ENCODE results near the gene ZNF688.
"Not testable (repeated sequence)": the region's sequence is repeated elsewhere in the genome, so short reads cannot be mapped to it uniquely, and the experiment has no call there.

Gene ZNF688

DNA sequence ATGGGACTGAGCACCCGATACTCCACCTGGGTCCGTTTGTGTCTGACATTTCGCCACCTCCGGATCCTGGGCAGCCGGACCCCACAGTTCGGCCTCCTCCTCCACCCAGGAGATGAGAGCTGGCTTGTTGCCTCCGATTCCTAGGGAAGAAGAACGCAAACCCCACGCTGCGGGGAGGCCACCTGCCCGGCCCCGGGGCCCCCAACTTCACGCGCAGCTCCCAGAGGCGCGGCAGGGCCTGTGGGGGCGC is 13.9 kb downstream of the ZNF688 start:
- no peak for DNase-seq (ENCODE audit: low read depth in 2 of 2)

DNA sequence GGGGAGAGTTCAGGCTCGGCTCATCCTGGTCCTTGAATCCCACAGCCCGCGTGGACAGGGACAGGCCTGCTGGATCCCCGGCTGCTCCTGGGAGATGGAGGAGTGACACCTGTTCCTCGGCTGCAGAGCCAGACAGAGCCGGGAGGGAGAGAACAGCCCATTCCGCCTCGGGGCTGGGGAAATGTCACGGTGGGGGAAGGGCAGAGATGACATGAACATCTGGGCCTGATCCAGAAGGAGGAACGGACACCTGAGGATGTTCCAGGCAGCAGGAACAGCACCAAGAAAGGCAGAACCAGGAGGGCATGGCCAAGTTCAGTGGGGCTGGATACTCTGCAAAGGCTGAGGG is 15.4 kb downstream of the ZNF688 start:
- no peak for DNase-seq (ENCODE audit: low read depth in 2 of 2)

DNA sequence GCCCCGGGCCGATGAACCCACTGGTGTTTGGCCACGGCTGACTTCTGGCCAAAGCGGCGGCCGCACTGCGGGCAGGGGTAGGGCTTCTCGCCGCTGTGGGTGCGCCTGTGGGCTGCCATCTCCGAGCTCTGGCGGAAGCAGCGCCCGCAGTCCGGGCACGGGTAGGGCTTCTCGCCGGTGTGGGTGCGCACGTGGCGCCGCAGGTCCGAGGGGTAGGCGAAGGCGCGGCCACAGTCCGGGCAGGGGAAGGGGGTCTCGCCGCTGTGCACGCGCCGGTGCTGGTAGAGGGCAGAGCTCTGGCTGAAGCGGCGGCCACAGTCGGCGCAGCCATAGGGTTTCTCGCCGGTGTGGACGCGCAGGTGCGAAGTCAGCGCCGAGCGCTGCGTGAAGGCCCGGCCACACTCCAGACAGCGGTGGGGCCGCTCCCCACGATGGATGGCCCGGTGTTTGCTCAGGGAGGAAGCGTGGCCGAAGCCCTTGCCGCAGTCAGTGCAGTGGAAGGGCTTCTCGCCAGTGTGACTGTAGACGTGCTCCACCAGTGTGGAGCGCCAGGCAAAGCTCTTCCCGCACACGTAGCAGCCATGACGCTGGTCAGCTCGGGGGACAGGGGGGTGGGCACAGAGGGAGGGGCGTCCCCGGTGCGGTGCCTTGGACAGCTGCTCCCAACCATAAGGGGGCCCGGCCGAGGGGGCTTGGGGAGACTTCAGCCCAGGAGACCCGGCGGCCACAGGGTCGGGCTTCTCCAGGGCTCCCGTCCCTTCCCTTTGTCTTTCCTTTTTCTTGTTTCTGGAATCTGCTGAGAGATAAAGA is 16.0 kb downstream of the ZNF688 start:
- DNase-seq (ENCODE audit: low read depth in 2 of 2): no peak

DNA sequence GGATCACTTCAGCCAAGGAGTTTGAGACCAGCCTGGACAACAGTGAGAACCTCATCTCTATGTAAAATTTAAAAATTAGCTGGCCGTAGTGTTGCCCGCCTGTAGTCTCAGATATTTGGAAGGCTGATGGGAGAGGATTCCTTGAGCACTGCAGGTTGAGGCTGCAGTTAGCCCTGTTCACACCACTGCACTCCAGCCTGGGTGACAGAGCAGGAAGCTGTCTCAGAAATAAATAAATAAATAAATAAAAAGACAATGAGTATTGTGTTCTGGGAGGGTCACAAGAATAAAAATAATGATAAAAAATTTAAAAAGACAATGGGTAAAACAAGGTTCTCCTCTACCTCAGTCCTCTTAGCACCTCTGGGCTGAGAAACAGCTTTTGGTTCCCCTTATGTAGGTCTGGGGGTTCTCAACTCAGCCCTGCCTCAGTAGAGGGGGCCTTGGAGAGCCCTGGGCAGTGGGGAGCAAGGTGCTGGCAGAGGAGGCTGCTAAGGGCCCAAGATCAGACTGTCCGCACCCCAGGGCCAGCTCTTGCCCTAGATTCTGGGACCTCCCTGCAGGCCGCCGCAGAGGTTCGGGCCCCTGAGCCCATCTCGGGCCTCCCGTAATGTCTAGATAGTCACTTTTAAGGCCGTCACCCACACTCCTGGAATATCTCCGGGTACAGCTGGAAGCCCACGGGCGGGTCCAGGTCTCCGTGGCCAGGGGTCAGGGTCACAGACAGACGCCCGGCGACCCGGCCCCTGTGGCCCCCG is 16.8 kb downstream of the ZNF688 start:
- DNase-seq (ENCODE audit: low read depth in 2 of 2): no peak

DNA sequence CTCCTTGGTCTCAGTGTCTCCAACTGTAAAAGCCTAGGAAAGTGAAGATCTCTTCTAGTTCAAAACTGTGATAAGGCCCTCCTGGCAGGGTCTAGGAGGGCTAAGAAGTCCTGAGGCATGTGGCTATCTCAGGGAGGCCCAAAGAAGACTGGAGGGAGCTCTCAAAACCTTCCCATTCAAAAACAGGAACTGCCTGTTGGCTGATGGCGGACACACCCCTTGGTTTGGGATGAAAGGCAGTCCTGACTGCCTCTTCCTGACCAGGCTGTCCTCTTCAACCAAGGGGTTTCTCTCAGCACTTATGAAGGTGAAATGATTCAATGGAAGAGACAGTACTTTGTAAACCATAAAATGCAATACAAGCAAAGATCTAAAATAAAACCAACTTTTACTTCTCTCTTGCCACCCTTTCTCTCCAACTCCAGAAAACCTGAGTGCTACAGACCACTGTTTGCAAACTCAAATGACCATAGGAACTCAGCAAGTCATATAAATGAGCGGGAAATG is 18.1 kb downstream of the ZNF688 start:
- DNase-seq (ENCODE audit: low read depth in 2 of 2): no peak

DNA sequence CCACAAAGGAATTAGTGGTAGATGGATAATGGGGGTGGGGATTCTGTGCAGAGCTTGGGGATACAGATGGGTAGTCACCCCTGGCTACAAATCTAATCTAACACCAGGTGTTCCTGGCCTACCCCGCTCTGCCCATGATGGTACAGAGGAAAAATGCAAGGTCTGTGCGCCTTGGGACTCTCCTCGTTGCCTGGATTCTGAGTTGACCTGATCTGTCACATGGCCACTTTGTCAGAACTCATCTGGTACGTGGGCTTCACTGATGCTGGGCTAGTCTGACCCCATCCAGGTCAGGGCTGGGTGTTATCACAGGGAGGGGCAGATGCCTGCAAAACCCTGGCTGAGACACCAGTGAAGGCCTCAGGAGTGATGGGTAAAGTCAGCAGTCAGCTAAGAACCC is 18.6 kb downstream of the ZNF688 start:
- DNase-seq (ENCODE audit: low read depth in 2 of 2): no peak

DNA sequence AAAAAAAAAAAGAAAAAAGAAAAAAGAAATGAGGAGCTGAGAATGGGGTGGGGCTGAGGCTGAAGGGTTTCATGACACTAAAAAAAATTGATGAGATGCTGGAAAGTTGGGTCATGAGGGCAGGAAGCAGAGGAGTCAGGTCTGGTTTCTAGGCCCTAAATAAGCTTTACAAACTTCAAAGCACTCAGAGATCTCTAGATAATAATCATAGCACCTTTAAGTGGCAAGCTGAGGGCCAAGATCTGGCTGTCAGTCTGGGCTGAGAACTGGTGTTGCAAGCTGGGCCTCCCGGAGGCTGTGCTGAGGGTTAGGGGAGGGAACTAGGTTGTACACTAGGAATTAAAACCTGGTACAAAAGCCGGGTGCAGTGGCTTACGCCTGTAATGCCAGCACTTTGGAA is 19.7 kb downstream of the ZNF688 start:
- no peak for DNase-seq (ENCODE audit: low read depth in 2 of 2)

DNA sequence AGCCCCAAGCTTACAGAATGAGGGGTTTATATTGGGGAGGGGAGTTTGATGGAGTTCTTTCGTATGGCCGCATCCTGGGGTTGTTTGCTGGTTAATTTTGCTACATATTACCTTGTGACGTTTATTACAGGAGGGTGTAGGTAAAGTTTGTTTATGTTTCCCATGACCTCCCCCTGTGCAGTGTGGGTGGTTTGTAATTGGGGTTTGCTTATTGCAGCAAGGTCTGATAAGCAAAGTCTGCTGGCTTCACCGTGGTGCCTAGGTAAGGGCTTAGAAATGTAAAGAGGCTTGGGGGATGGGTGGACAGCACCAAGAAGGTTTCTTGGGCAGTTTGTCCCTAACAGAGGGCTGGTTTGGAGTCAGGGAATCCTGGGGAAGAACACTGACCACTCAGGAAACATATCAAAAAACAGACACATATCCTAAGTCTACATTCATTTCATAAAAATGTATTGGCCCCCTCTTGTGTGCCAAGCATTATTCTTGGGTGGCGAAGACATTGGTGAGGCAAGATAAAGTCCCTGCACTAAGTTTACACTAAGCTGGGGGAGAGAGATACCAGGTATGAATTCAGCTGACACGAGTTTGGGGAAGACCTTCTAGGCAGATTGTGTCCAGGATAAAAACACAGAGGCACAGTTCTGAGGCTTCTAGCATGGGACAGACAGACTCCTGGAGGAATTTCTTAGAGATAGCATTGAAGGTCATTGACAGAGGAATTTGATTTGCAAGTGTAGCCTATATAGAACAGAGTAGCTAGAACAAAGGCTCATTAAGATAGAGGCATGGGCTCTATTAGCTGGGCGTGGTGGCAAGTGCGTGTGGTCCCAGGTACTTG is 22.9 kb downstream of the ZNF688 start:
- no peak for DNase-seq (ENCODE audit: low read depth in 2 of 2)

DNA sequence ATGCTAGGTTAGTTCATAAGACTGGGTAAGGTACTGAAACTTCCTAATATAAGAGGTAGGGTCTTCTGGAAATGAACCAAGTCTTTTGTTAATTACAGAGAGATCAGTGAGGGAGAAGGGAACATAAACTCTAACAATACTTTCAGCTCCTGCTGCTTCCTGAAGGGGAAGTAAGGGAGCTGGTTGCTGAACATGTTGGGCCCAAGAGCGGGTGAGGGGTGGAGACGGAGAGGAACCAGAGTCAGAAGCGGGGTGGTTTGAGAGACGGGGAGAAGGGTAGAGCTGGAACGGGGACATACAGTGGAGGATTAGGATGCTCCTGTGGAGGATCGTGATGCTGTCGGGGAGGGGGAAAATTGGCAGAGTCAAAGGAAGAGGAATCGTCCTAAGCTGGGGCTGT is 25.4 kb downstream of the ZNF688 start:
- no peak for DNase-seq (ENCODE audit: low read depth in 2 of 2)

DNA sequence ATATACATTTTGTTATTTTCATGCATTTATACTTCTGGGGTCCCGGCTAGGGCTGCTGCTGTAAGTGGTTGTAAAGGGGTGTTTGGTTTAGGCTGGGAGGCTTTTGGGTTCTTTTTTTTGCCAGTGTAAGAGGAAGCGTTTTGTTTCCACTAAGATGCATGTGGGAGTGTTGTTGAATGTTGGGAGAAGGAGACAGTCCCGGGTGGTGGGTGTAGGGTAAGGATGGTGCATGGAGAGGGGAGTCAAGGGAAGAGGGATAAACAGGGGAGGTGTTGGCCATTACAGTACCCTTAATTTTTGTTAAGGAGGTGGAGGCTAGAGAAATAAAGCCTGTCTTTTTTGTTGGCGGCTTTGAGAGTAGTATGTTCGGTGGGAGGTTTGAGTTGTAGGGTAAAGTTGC is 28.4 kb downstream of the ZNF688 start:
- DNase-seq (ENCODE audit: low read depth in 2 of 2): no peak

DNA sequence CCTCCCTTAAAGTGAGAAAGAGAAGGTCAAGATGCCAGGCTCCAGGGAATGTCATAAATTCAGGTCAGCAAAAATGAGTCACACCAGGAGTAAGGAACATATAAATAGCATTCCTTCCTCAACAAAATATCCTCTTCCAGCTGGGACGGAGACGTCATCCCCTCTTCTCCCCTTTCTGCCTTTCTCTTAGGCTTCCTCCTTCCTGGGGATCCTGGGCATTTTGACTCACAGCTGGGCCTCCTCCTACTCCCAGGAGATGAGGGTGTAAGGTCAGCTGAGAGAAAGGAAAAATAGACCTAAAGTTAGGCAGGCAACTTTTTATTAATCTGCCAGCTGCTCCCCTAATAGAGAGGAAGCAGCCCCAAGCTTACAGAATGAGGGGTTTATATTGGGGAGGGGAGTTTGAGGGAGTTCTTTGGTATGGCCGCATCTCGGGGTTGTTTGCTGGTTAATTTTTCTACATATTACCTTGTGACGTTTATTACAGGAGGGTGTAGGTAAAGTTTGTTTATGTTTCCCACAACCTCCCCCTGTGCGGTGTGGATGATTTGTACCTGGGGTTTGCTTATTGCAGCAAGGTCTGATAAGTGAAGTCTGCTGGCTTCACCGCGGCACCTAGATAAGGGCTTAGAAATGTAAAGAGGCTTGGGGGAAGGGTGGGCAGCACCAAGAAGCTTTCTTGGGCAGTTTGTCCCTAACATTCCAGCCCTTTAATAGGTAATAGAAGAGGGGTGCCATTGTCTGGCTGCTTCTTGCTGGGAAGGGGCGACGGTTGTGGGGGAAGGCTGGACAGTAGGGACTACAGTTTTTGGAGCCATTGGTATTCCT is 29.8 kb downstream of the ZNF688 start:
- no peak for DNase-seq (ENCODE audit: low read depth in 2 of 2)

DNA sequence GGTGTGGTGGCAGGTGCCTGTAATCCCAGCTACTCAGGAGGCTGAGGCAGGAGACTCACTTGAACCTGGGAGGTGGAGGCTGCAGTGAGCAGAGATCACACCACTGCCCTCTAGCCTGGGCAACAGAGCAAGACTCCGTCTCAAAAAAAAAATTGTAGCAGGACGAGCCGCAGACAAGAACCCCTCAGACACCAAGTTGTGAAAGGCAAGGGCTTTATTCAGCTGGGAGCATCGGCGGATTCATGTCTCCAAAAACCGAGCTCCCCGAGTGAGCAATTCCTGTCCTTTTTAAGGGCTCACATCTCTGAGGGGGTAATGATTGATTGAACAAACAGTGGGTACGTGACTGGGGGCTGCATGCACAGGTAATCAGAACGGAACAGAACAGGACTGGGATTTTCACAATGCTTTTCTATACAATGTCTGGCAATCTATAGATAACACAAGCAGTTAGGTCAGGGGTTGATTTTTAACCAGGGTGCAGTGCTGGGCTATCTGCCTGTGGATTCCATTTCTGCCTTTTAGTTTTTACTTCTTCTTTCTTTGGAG is 30.5 kb downstream of the ZNF688 start:
- DNase-seq (ENCODE audit: low read depth in 2 of 2): not testable (repeated sequence)

DNA sequence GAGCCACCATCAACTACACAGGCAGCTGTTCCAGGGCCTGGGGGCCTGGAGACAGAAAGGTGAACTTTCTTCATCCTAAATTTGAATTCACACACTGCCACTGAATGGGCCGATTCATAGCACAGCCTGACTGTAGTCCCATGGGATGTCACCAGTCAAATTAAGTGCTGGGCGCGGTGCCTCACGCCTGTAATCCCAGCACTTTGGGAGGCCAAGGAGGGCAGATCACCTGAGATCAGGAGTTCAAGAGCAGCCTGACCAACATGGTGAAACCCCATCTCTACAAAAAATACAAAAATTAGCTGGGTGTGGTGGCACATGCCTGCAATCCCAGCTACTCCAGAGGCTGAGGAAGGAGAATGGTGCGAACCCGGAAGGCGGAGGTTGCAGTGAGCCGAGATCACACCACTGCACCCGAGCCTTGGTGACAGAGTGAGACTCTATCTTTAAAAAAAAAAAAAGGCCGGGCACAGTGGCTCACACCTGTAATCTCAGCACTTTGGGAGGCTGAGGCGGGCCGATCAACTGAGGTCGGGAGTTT is 31.5 kb downstream of the ZNF688 start:
- DNase-seq (ENCODE audit: low read depth in 2 of 2): not testable (repeated sequence)

DNA sequence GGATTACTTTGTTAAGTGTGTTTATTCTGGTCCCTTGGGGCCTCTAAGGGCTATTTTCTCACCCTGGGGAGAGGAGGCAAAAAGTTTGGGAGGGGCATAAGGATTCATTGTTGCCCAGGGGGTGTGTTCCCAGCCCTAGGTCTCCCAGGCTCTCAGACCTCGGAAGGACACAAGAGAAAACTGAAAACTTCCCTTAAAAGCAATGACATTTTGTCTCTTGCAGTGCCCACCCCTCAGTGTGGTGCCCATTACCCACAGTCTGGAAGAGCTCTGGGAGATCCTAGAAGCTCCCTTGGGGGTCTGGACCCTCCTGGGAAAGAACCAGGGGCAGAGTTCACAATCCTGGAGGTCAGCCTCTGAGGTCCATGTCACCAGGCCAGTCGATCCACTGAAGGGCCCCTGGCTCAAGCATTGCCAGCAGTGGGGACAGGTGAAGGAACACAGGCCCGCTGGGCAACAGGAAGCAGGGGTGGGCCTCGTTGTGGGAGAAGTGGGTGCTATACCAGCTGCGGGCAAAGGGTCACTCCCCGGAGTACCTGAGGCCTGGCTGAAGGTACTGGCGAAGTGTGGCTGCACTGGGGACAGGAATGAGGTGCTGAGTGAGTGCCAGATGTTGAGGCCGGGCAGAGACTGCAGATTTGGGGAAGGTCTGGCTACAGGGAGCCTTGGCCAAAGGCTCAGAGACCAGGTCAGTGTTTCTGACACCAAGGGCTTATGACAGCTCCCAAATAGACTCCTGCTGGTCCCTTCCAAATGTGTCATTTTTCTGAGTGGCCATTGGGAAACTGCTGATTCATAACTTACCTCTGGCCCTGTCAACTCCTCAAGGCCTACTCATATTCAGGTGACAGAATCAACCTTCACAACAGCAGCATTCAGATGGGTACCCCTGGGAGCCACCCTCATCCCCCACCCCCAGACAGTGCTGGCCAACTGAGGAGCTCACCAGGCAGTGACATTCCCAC is 32.2 kb downstream of the ZNF688 start:
- no peak for DNase-seq (ENCODE audit: low read depth in 2 of 2)

DNA sequence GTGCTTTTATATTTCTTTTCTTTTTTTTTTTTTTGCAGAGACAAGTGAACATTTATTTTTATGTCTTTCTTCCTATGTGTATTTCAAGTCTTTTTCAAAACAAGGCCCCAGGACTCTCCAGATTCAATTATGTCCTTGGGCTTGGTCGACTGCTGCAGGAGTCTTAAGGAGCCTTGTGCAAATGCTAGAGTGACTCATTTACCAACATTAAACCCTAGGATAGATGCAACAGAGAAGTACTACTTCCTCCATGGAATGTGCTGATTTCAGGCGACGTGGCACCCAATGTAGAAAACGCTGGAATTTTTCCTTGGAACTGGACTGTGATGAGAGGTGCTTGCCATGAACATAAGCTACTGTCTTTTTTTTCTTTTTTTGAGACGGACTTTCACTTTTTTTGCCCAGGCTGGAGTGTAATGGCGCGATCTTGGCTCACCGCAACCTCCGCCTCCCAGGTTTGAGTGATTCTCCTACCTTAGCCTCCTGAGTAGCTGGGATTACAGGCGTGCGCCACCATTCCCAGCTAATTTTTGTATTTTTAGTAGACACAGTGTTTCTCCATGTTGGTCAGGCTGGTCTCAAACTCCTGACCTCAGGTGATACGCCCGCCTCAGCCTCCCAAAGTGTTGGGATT is 35.0 kb downstream of the ZNF688 start:
- not testable (repeated sequence) for DNase-seq (ENCODE audit: low read depth in 2 of 2)

DNA sequence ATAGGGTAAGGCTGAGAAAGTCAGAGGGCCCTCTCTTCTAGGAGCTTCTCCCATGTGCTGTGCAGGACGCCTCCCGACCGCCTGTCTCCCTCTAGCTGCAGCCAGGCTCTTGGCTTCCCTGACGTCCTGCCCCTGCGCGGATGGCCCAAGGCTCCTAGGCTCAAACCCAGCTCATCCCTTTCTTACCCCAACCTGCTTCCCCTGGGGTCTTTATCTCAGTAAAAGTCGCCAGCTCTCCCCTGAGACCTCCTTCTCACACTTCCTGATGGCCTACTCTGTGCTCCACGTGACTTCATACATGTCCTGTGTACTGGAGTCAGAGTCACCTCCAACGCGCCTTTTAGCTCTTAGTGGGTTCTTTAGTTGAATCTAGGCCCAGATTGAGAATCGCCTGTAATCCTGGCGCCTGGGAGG is 35.7 kb downstream of the ZNF688 start:
- peak in 1 of 2 experiments; percentile 31 for DNase-seq (ENCODE audit: low read depth in 2 of 2)

DNA sequence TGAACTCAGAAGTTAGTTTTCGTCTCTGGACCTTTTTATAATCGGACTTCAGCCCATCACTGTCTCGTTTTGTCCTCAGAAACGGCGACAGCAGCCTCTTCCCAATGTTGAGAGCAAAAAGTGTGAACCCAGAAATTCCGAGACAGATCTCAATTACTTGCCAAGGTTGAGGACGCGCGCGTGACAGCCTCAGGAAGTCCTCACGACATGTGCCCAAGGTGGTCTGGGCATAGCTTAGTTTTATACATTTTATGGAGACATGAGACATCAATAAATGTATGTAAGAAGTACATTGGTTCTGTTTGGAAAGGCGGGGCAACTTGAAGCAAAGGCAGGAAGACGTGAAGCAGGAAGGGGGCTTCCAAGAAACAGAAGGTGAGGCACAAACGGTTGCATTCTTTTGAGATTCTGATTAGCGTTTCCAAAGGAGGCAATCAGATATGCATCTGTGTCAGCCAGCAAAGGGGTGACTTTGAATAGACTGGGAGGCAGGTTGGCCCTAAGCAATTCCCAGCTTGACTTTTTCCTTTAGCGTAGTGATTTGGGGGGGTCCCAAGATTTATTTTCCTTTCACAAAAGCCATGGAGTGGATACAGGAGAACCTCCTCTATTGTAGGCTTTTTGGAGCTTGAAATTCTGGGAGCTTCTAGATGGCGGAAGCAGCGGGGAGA is 36.3 kb downstream of the ZNF688 start:
- no peak for DNase-seq (ENCODE audit: low read depth in 2 of 2)

DNA sequence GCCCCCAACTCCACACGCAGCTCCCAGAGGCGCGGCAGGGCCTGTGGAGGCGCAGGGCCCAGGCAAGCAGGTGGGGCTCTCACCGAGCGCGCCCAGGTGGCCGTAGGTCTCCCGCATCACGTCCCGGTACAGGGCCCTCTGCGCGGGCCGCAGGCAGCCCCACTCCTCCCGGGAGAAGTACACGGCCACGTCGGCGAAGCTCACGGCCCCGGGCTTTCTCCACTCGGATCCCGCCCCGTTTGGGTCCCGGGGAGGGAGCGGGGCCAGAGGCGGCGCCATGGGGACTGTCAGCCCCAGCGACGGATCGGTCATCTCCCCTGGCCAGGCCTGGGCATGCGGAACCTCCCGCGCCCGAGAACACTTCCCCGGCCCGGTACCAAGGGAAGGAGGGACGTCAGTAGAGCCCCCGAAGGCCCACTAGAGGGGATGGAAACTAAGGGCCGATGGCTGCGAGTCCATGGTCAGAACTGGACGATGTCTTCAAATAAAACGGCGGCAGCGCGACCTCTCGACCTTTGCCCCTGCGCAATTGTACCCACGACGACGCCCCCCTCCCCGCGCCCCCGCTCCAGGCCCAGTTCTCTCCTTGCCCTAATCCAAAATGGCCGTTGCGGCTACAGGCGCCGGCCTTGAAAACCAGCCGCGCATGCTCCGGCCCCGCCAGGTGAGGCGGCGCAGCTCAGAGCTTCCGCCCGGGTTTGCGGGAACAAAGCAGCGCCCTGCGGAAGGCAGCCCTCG is 37.0 kb downstream of the ZNF688 start, which contains the start of gene ZNF747:
Gene ZNF747, minus strand, starts transcription at position 491 of the 738 bp plus-strand sequence. Its CDS starts 179 bp downstream, at position 312.
- DNase-seq (ENCODE audit: low read depth in 2 of 2): peak; percentile 47 to 50

All from fibroblast of skin of left biceps (primary cell).